SJSA1 (cell line): Measurements from ENCODE around the gene DMD. TPM values are rescaled to one million over a fixed set of nuclear protein-coding genes. Genes with fewer than 3 reads are reported as not detected.
"Not testable (repeated sequence)": the region's sequence is repeated elsewhere in the genome, so short reads cannot be mapped to it uniquely, and the experiment has no call there.

Source experiments
- DNase-seq, 2 experiments: peaks; one replicate each; pipeline ENCODE4 v3.0.0-alpha.2; 2015 to 2020; ENCODE audit warnings: low spot score in 2 of 2, low read depth in 1 of 2
- H3K27ac ChIP-seq: fragments of 250-450 bp; sonication (Bioruptor Pico); 2 replicates; pipeline ENCODE4 v1.5.1; 2020; ENCODE audit warnings: mild to moderate bottlenecking, moderate library complexity
- H3K27me3 ChIP-seq: fragments of 250-450 bp; sonication (Bioruptor Pico); replicated peaks from 2 replicates; pipeline ENCODE4 v1.5.1; 2020; ENCODE audit warnings: mild to moderate bottlenecking, moderate library complexity
- H3K36me3 ChIP-seq: fragments of 250-450 bp; sonication (Bioruptor Pico); 2 replicates; pipeline ENCODE4 v1.5.1; 2020; ENCODE audit warnings: mild to moderate bottlenecking
- H3K4me1 ChIP-seq: fragments of 250-450 bp; sonication (Bioruptor Pico); replicated peaks from 2 replicates; pipeline ENCODE4 v1.6.1; 2021; ENCODE audit warnings: mild to moderate bottlenecking
- H3K4me3 ChIP-seq: fragments of 250-450 bp; sonication (Bioruptor Pico); 2 replicates; pipeline ENCODE4 v1.5.1; 2020; ENCODE audit warnings: mild to moderate bottlenecking
- H3K9me3 ChIP-seq: fragments of 250-450 bp; sonication (Bioruptor Pico); replicated peaks from 2 replicates; pipeline ENCODE4 v1.5.1; 2020; ENCODE audit warnings: mild to moderate bottlenecking
- total RNA-seq: library from RNA; depleted of rRNA; stranded (reverse); fragments of >200 nt; shearing (Covaris generic); gene quantifications from 2 replicates; pipeline ENCODE4 v1.2.3, GENCODE V29; 2014

DMD gene
- total RNA-seq, 1 experiment from 2014 or later, result 6.8 TPM

DNA sequence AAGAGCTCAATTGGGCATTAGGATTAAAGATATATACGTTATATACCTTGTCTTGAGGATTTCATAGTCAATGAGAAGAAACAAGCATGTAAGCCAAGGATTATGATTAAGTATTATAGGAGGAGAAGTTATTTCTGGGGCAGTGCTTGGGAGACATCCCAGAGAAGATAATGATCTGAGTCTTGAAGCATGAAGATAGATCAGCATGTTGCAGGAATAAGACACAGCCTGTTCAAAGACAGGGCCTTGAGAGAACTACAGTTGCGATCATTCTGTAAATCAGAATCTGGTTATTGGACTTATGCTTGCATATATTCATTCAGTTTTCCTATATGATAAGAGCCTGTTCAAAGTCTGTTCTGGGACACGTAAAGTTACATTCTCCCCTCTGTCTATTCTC, 1277.3 kb downstream of the DMD start:
- Histone ChIP-seq H3K27ac (no peak overlapping the region), H3K4me3 (no peak overlapping the region), H3K4me1 (no peaks in the 10 kb centered on the region), H3K36me3 (no peaks in the 10 kb centered on the region), H3K27me3 (no peaks in the 10 kb centered on the region), H3K9me3 (no peaks in the 10 kb centered on the region)
- DNase-seq, result no peak

DNA sequence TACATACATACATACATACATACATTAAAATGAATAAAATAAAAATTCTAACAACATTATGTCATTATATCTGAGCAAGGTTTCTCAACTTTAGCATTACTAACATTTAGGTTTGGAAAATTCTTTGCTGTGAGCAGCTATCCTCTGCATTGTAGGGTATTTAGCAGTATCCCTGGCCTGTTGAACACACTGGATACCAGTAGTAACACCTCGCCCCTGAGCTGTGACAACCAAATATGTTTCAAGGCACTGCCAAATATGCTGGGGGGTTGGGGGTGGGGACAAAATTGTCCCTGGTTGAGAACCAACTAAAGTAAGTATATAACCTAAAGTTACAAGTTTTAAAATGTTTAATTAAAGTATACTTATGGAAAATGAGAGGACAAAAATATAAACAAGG, 1278.6 kb downstream of the DMD start:
- H3K27me3 ChIP-seq, result no peaks in the 10 kb centered on the region
- no peak for DNase-seq
- no peak overlapping the region for H3K27ac ChIP-seq
- H3K4me3 ChIP-seq, result no peak overlapping the region
- H3K9me3 ChIP-seq, result no peaks in the 10 kb centered on the region
- H3K36me3 ChIP-seq, result no peaks in the 10 kb centered on the region
- H3K4me1 ChIP-seq, result no peaks in the 10 kb centered on the region

DNA sequence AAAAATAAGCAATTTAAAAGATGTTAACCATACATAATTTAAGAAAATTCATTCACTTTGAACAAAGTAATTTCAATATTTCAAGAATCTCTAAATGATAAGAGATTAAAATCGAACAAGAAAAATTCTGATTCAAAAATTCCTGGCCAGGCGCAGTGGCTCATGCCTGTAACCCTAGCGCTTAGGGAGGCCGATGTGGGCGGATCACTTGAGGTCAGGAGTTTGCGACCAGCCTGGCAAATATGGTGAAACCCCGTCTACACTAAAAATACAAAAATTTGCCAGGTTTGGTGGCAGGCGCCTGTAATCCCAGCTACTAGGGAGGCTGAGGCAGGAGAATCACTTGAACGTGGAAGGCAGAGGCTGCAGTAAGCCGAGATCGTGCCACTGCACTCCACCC, 1279.0 kb downstream of the DMD start:
- DNase-seq, H3K4me1 ChIP-seq, H3K36me3 ChIP-seq, H3K9me3 ChIP-seq, H3K4me3 ChIP-seq, H3K27me3 ChIP-seq, H3K27ac ChIP-seq: not testable (repeated sequence)

DNA sequence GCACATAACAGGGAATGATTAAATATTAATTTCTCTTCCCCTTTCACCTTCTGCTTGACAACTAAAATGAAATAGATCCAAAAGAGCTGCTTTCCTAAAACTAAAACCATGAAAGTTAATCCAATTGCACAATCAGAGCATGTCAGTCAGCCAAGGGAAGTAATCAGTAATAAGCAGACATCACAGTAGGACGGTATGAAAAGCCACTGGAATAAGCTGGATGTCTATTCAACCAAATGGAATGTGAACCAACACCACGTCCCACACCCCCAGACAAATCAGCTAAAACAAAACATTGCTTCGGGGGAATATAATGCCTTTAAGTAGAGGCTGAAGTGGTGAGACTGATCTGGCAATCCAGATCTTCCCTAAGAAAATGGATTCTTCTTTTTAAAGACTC, 1280.1 kb downstream of the DMD start:
- no peaks in the 10 kb centered on the region for H3K27me3 ChIP-seq
- no peaks in the 10 kb centered on the region for H3K4me1 ChIP-seq
- no peak overlapping the region for H3K4me3 ChIP-seq
- H3K36me3 ChIP-seq, result no peaks in the 10 kb centered on the region
- H3K27ac ChIP-seq, result no peak overlapping the region
- H3K9me3 ChIP-seq, result no peaks in the 10 kb centered on the region
- DNase-seq, result no peak

DNA sequence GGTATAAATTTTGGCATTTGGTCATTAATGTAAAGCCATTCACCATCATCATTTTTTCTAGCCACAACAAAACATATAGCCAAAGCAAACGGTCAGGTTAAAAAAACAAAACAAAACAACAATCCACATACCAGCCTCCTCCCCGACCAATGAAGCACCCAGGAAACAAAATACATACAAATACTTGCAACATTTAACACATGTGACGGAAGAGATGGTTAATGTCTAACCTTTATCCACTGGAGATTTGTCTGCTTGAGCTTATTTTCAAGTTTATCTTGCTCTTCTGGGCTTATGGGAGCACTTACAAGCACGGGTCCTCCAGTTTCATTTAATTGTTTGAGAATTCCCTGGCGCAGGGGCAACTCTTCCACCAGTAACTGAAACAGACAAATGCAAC, 1282.0 kb downstream of the DMD start:
- Histone ChIP-seq H3K27ac (no peak overlapping the region), H3K4me1 (no peaks in the 10 kb centered on the region), H3K9me3 (no peaks in the 10 kb centered on the region), H3K27me3 (no peaks in the 10 kb centered on the region), H3K4me3 (no peak overlapping the region), H3K36me3 (no peaks in the 10 kb centered on the region)
- no peak for DNase-seq

DNA sequence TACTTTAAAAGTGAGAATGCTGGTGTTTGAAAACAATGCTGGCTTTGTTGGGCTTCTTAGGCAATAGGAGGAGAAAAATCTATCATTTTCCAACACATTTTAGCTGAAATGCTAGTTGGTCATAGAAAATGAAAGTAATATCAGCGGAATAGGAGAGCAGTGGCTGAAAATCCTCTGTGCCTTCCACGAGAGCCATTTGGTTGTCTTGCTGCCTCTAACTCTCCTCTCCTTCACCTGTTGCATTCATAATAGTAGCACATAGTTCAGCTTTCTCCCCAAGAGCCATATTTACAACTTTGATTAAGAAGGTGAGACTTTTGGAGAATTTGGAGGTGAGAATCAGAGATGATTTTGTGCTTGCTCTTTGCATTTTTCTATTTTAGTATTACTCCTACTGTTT, 1290.1 kb downstream of the DMD start:
- H3K9me3 ChIP-seq, result no peaks in the 10 kb centered on the region
- H3K4me1 ChIP-seq, result no peaks in the 10 kb centered on the region
- no peaks in the 10 kb centered on the region for H3K36me3 ChIP-seq
- H3K27me3 ChIP-seq, result no peaks in the 10 kb centered on the region
- DNase-seq, result no peak
- H3K4me3 ChIP-seq, result no peak overlapping the region
- H3K27ac ChIP-seq, result no peak overlapping the region

DNA sequence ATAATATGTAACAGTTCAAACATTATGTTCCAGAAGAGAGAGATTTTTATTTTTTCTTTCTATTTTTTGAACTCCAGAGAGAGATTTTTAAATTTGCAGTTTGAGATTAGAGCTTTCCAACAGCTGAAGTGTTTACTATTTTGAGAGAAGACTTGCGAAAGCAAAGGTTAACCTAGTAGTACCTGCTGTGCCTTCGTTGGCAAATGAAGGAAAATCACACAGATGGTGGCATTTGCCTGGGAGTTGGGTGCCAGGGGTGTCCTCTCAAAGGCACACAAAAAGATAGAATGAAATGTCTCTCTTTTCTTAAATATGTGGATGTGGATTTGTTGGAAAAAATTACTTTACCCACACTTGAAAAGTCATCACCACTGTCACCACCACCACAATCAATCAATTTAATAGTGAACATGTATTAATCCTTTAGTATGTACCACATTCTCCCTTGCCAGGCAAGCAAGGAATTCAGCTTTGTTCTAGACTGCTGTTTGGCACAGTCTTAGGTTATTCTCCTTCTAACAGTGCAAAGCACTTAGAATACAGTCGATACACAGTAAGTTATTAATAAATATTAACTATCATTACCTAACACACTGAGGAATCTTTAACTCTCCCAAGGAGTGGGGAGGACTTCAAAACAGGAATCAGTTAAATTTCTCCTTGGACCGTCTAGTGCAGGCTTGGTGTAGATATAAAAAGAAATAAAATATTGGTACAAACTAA, 1301.3 kb downstream of the DMD start:
- Histone ChIP-seq H3K9me3 (no peaks in the 10 kb centered on the region), H3K4me1 (no peaks in the 10 kb centered on the region), H3K27ac (no peak overlapping the region), H3K4me3 (no peak overlapping the region), H3K27me3 (no peaks in the 10 kb centered on the region), H3K36me3 (no peaks in the 10 kb centered on the region)
- DNase-seq, result no peak

DNA sequence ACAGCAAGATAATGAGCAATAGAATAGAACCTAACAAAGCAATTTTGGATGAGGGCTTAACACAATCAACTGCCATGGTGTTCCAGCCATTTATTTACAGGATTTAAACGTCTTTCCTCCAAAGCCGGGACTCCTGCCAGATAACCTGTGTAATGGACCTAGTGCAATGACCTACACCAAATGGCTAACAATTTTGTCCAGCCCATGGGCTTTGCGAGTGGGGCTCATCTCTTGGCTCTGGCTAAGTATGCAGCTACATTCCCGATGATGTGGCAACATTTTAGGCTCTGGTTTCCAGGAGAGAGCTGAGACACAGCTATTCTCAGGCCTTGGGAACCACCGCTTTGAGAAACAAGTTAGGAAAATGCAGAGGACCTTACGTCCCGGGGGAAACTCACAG, 1317.2 kb downstream of the DMD start:
- no peak for DNase-seq
- H3K36me3 ChIP-seq, result no peaks in the 10 kb centered on the region
- no peaks in the 10 kb centered on the region for H3K27me3 ChIP-seq
- no peaks in the 10 kb centered on the region for H3K9me3 ChIP-seq
- no peaks in the 10 kb centered on the region for H3K4me1 ChIP-seq
- H3K4me3 ChIP-seq, result no peak overlapping the region
- H3K27ac ChIP-seq, result no peak overlapping the region

DNA sequence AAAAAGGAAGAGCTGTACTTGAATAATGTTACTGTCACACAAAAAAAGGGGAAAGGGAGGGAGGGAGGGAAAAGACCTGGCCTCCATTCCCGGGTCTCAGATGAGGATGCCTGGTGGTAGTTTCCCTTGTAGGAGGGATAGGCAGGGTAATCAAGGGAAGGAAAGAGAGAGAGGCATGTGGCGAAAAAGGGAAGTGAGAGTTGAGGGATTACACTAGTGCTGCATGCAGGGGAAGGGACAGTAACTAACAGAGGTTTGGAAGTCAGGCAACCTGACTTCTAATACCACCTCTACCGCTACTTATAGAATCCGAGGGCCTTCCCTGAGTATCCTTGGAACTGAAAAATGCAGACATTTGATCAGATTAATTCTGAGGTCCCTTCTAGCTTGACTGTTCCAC, 1317.8 kb downstream of the DMD start:
- no peak overlapping the region for H3K4me3 ChIP-seq
- no peak for DNase-seq
- H3K36me3 ChIP-seq, result no peaks in the 10 kb centered on the region
- no peaks in the 10 kb centered on the region for H3K4me1 ChIP-seq
- no peak overlapping the region for H3K27ac ChIP-seq
- H3K27me3 ChIP-seq, result no peaks in the 10 kb centered on the region
- no peaks in the 10 kb centered on the region for H3K9me3 ChIP-seq

DNA sequence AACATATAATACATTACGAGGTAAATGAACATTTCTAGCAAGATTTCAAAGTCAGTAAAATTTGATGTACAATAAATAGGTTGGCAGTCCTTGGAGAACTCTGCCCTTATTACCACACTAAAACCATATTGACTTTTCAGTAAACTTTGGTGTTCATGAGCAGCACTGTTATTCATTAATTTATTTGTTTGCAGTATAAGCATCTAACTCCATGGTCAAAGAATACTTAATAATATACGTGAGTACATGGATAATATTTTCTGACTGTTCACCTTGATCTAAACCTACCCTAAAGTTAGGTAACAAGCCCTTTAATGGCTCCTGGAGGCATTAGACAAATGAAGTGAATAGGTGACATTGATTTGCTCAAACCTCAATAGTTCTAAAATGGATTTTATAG, 1322.3 kb downstream of the DMD start:
- no peaks in the 10 kb centered on the region for H3K36me3 ChIP-seq
- H3K27ac ChIP-seq, result no peak overlapping the region
- H3K4me1 ChIP-seq, result no peaks in the 10 kb centered on the region
- DNase-seq, result no peak
- no peaks in the 10 kb centered on the region for H3K9me3 ChIP-seq
- no peak overlapping the region for H3K4me3 ChIP-seq
- no peaks in the 10 kb centered on the region for H3K27me3 ChIP-seq

DNA sequence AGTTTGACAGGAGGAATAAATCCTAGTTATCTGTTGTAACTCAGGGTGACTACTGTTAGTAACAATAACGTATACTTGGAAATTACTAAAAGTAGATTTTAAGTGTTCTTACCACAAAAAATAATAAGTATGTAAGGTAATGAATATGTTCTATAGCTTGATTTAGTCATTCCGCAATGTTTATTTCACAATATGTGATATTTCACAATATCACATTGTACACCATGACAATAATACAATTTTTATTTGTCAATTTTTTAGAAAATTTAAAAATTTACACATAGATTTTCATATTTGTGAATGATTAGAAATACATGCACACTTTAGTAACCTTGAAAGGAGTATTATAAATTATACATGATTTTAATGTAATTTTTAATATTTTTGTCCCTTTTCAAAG, 1326.8 kb downstream of the DMD start:
- no peak overlapping the region for H3K4me3 ChIP-seq
- DNase-seq, result no peak
- H3K9me3 ChIP-seq, result no peaks in the 10 kb centered on the region

DNA sequence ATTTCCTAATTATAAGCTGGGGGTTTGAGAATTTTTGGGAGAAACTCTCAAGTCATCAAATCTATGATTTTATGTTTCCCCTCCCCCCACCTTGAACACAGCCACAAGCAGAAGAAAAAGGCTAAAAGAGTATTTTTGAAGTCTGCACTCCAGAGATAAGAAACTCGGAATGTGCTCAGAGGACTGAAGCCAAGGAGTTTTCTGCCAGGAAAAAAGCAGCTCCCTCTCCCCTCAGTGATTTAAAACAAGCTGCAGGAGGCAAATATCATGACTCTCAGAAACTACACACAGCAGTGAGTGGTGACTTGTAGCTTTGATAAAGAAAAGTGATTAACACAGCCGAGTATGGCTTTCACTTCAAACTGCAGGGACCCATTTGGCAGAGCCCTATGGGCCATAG, 1339.3 kb downstream of the DMD start:
- no peaks in the 10 kb centered on the region for H3K36me3 ChIP-seq
- no peak overlapping the region for H3K4me3 ChIP-seq
- no peak overlapping the region for H3K27ac ChIP-seq
- H3K4me1 ChIP-seq, result no peaks in the 10 kb centered on the region
- H3K9me3 ChIP-seq, result no peaks in the 10 kb centered on the region
- no peak for DNase-seq
- no peaks in the 10 kb centered on the region for H3K27me3 ChIP-seq

More for the DNA sequence above, 1326.8 kb downstream of the DMD start:
- Histone ChIP-seq H3K27ac (no peak overlapping the region), H3K36me3 (no peaks in the 10 kb centered on the region), H3K27me3 (no peaks in the 10 kb centered on the region), H3K4me1 (no peaks in the 10 kb centered on the region)

DNA sequence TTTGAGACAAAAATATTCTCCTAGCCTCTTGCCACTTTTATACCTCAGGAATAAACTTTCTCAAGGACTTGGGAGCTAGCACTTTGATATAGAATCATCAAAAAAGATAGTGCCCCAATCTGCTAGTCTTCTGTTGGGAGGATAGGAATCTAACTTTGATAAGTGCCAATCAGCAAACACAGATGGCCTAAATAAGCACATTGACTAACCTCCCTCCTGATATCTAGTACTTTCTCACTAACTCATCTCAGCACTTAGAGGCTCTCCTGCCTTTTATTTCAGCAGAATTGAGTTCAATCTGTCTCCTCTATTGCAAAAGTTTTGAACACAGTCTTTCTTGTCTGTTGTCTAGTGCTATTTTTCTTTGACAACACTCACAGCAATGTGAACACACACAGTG, 1341.1 kb downstream of the DMD start:
- H3K27me3 ChIP-seq, result no peaks in the 10 kb centered on the region
- H3K4me3 ChIP-seq, result no peak overlapping the region
- H3K36me3 ChIP-seq, result no peaks in the 10 kb centered on the region
- DNase-seq, result no peak
- no peaks in the 10 kb centered on the region for H3K4me1 ChIP-seq
- H3K9me3 ChIP-seq, result no peaks in the 10 kb centered on the region
- no peak overlapping the region for H3K27ac ChIP-seq

DNA sequence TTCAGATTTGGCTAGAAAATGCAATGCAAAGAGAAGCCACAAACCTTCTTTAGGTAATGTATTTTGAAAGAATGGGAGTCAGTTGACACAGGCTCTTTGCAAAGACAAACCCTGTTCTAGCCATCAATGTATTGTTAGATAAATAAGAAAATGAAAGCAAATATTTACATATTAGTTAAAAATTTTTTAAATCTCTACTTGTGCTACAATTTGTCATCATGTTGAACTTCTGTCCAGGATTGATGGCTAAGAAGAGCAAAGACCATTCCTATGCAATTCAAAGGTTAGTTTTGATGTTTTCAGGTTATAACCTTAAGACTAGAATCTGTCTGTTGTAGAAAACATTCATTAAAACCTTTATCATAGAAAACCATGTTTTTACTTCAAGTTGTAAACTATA, 1350.7 kb downstream of the DMD start:
- no peak overlapping the region for H3K27ac ChIP-seq
- no peaks in the 10 kb centered on the region for H3K27me3 ChIP-seq
- H3K9me3 ChIP-seq, result no peaks in the 10 kb centered on the region
- H3K4me1 ChIP-seq, result no peaks in the 10 kb centered on the region
- no peak overlapping the region for H3K4me3 ChIP-seq
- no peak for DNase-seq
- no peaks in the 10 kb centered on the region for H3K36me3 ChIP-seq

DNA sequence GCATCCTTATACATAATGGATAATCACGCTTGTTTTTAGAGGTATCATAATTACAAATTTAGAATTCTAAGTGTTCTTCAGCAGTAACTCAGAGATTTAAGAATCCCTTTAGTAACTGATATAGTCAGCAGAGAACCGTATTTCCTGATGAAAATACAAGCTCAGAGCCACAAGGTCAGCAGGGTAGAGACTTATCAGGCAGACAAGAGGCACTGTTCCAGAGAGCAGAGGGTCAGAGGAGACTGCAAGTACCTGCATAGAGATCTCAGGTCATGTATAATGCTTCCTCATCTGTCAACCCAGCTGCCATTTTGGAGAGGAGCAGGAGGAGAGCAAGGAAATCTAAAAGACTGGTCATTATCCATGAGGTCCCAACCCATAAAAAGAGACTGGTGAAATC, 1352.4 kb downstream of the DMD start:
- Histone ChIP-seq H3K4me1 (no peaks in the 10 kb centered on the region), H3K36me3 (no peaks in the 10 kb centered on the region), H3K27ac (no peak overlapping the region), H3K4me3 (no peak overlapping the region), H3K27me3 (no peaks in the 10 kb centered on the region), H3K9me3 (no peaks in the 10 kb centered on the region)
- no peak for DNase-seq
